ENCODE data around the gene INPP5E.
"Not testable (repeated sequence)": the region's sequence is repeated elsewhere in the genome, so short reads cannot be mapped to it uniquely, and the experiment has no call there.

DNA sequence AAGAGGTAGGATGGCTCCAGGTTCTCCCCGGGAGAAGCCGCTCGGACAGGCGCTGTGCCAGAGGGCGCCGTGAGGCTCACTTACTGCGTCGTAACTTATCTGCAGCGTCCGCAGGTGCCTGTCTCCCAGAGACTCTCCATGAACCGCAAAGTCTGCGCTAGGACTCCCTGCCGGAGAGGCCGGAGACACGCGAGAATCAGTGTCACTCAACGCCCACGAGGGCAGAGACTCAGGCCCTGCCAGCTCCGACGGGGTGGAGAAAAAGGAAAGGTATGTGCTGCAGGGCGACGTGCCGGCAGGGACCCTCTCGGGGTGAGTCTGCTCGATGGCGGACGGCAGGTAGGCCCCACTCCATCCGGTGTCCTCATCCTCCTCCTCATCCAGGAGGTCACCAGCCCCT is 32.6 kb downstream of the INPP5E start:
- TF ChIP-seq CTCF, POLR2A (IDR thresholded peaks at IDR 0.05): not testable (repeated sequence)
